ENCODE results near the gene ENO1. TPM values are rescaled to one million over a fixed set of nuclear protein-coding genes. Genes with fewer than 3 reads are reported as not detected.

Gene ENO1
- total RNA-seq, 2 donors from 2014 or later = 386 to 423 TPM

DNA sequence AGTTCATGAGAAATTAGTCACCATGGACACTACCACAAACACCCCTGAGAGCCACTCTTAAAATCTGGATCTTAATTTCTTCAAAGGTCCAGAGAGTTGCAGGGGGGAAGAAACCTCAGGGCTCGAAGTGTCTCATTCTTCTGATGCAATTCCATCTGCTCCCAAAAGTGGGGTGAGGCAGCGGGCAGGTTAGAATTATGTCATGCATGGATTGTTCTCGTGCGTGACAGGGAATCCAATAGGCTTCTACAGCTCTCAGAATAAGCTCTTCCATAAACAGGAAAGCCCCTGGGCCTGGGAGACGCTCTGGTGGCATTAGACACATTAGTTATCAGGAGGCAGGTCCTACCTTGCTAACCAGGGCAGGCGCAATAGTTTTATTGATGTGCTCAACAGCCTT is 8.4 kb downstream of the ENO1 start:
- Histone ChIP-seq H3K27me3 (replicated peaks; ENCODE audit: insufficient read depth) (no peaks in the 10 kb centered on the region), H3K4me1 (replicated peaks) (no peaks in the 10 kb centered on the region), H3K27ac (no peak overlapping the region), H3K4me3 (no peak overlapping the region), H3K9me3 (no peaks in the 10 kb centered on the region), H3K36me3 (peaks cover 6 to 47% of the 10 kb centered on the region in 2 donors)
- WGBS = 76% methylated on average over 6 of the region's 6 CpGs
- no peak for DNase-seq (ENCODE audit: low spot score)
- TF ChIP-seq POLR2A (IDR thresholded peaks at IDR 0.05) (no peak), POLR2AphosphoS5 (IDR thresholded peaks at IDR 0.05) (no peak), CTCF (IDR thresholded peaks at IDR 0.05) (no peak)
- intact Hi-C loops (cut with DNase I) = no loop called here

- Histone ChIP-seq H3K4me3 (no peak overlapping the region), H3K4me1 (replicated peaks) (no peaks in the 10 kb centered on the region), H3K9me3 (no peaks in the 10 kb centered on the region), H3K36me3 (peaks cover 13 to 66% of the 10 kb centered on the region in 2 donors), H3K27me3 (replicated peaks; ENCODE audit: insufficient read depth) (no peaks in the 10 kb centered on the region), H3K27ac (no peak overlapping the region)
- TF ChIP-seq POLR2A (IDR thresholded peaks at IDR 0.05) (no peak), POLR2AphosphoS5 (IDR thresholded peaks at IDR 0.05) (no peak), CTCF (IDR thresholded peaks at IDR 0.05) (no peak)
- intact Hi-C loops (cut with DNase I) = no loop called here
- WGBS = 88% methylated on average over 5 of the region's 5 CpGs
- no peak for DNase-seq (ENCODE audit: low spot score)
These were observed 10.5 kb downstream of the ENO1 start for GRCh38 chr1:8867878-8868567.

DNA sequence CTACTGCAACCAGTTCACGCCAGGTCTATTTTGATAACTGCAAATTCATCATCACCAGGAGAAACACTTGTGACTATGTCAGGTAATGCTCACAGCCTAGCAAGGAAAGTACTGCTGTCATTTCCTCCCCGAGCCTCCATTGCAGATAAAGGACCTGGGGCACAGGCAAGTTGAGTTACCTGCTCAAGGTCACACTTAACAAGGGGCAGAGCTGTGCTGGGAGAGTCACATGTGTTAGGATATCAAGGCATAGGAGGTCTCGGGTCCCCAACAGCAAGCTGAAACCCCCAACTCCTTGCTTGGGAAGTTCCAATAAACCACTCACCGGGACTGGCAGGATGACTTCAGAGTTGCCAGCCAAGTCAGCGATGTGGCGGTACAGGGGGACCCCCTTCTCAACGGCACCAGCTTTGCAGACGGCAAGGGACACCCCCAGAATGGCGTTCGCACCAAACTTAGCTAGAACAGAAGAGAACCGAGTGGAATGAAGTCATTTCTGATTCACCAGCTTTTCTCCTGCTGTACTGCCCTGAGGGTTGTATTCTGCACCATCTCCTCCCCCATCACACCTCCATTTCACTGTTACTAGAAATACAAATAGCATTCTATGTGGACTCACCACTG is 11.6 kb downstream of the ENO1 start:
- no peak for TF ChIP-seq POLR2AphosphoS5 (IDR thresholded peaks at IDR 0.05)
- no peak for TF ChIP-seq CTCF (IDR thresholded peaks at IDR 0.05)
- no peak for TF ChIP-seq POLR2A (IDR thresholded peaks at IDR 0.05)
- H3K36me3 ChIP-seq = peaks cover 19 to 68% of the 10 kb centered on the region in 2 donors
- no peaks in the 10 kb centered on the region for H3K9me3 ChIP-seq
- H3K27me3 ChIP-seq (replicated peaks; ENCODE audit: insufficient read depth) = no peaks in the 10 kb centered on the region
- no peak overlapping the region for H3K4me3 ChIP-seq
- H3K4me1 ChIP-seq (replicated peaks) = no peaks in the 10 kb centered on the region
- 80% methylated on average over 11 of the region's 11 CpGs for WGBS
- no peak overlapping the region for H3K27ac ChIP-seq
- DNase-seq (ENCODE audit: low spot score) = no peak
- intact Hi-C loops (cut with DNase I) = no loop called here

DNA sequence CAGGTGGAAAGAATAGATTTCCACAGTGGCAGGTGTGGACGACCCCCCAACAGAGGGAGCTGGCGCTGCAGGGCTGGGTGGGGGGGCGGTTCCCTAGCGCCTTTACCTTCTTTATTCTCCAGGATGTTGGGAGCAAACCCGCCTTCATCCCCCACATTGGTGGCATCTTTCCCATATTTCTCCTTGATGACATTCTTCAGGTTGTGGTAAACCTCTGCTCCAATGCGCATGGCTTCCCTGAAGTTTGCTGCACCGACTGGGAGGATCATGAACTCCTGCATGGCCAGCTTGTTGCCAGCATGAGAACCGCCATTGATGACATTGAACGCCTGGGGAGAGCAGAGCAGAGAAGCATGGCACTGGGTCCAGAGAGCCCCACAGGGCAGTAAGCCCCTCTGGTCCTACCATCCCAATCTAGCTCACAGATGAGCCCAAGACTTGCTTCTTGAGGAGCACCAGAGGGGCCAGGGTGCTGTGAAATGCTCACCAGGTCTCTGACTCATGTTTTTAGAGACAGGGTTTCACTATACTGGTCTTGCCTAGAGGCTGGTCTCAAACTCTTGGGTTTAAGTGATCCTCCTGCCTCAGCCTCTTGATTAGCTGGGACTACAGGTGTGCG is 12.2 kb downstream of the ENO1 start:
- no peaks in the 10 kb centered on the region for H3K4me1 ChIP-seq (replicated peaks)
- intact Hi-C loops (cut with DNase I) = no loop called here
- no peak overlapping the region for H3K4me3 ChIP-seq
- 82% methylated on average over 10 of the region's 10 CpGs for WGBS
- H3K27me3 ChIP-seq (replicated peaks; ENCODE audit: insufficient read depth) = no peaks in the 10 kb centered on the region
- peaks cover 19 to 64% of the 10 kb centered on the region in 2 donors for H3K36me3 ChIP-seq
- no peaks in the 10 kb centered on the region for H3K9me3 ChIP-seq
- TF ChIP-seq POLR2AphosphoS5 (IDR thresholded peaks at IDR 0.05) (no peak), POLR2A (IDR thresholded peaks at IDR 0.05) (no peak), CTCF (IDR thresholded peaks at IDR 0.05) (no peak)
- H3K27ac ChIP-seq = no peak overlapping the region
- DNase-seq (ENCODE audit: low spot score) = no peak

Data from prostate gland (tissue), 2 donors.